Uterus (tissue), 2 donors: Measurements from ENCODE around the gene WDSUB1.

Experiments used
- CTCF ChIP-seq, 4 experiments: fragments of 200-600 bp in 2 of 4; fragments of 450-650 bp in 2 of 4; sonication (generic) in 2 of 4; IDR thresholded peaks; one replicate each; pipeline ENCODE4 v1.5.1; 2016 to 2019; ENCODE audit warnings: antibody characterized with exemption in 4 of 4, mild to moderate bottlenecking in 2 of 4, moderate library complexity in 1 of 4
- POLR2A ChIP-seq, 2 donors: fragments of 450-650 bp; IDR thresholded peaks; one replicate each; pipeline ENCODE4 v1.6.1; 2016; ENCODE audit warnings: antibody characterized with exemption in 2 of 2, mild to moderate bottlenecking in 1 of 2, moderate library complexity in 1 of 2

- no peak for TF ChIP-seq CTCF (IDR thresholded peaks at IDR 0.05)
- TF ChIP-seq POLR2A (IDR thresholded peaks at IDR 0.05), result no peak
These were observed 53.9 kb downstream of the WDSUB1 start for GRCh38 chr2:159232456-159233170.
